ENCODE measurements around the gene LRRC4B.

LRRC4B gene

DNA sequence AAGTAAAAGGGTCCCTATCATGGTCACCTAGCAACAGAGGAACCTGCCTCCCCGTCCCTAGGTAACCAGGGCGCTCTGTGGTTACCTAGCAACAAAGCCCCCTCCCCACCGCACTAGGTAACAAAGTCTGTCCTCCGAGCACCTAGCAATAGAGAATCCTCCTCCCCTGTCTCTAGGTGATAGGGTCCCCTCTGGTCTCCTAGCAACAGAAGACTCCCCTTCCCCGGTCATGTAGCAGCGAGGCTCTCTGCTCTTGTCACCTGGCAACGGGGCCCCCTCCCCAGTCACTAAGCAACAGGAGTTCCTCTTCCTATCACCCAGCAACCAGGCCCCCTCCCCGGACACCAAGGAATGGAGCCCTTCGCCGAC, 57.6 kb downstream of the LRRC4B start:
- DNase-seq (ENCODE audit: low read depth in 2 of 2), result peak in 1 of 2 donors; percentile 17
- TF ChIP-seq, protein P1, sequence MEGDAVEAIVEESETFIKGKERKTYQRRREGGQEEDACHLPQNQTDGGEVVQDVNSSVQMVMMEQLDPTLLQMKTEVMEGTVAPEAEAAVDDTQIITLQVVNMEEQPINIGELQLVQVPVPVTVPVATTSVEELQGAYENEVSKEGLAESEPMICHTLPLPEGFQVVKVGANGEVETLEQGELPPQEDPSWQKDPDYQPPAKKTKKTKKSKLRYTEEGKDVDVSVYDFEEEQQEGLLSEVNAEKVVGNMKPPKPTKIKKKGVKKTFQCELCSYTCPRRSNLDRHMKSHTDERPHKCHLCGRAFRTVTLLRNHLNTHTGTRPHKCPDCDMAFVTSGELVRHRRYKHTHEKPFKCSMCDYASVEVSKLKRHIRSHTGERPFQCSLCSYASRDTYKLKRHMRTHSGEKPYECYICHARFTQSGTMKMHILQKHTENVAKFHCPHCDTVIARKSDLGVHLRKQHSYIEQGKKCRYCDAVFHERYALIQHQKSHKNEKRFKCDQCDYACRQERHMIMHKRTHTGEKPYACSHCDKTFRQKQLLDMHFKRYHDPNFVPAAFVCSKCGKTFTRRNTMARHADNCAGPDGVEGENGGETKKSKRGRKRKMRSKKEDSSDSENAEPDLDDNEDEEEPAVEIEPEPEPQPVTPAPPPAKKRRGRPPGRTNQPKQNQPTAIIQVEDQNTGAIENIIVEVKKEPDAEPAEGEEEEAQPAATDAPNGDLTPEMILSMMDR (IDR thresholded peaks at IDR 0.05; ENCODE audit: low read depth, low read length), result no peak

DNA sequence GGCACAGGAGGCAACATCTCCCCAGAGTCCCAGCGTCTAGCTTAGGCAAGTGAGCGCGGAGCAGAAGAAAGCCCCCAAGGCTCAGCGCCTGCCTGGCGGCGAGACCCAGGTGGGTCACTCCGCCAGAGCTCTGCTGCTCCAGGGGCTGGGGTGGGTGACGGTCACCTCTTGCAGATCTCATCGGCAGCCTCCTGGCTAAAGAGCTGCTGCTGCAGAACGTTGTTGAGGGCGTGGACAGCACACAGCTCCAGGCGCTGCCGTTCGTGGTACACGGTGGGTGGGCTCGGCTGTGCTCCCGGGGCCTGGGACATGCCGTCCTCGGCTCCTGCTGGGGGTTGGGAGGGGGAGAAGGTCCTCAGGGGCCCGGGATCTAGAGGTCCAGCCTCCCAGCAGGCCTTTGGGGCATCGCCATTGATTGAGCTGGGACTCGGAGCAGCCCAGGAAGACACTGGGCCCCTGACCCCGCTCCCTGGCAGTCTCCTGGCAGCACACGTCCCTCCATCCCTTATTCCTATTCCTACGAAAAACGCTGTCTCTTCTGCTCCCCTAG, 58.0 kb downstream of the LRRC4B start:
- peak in 1 of 2 donors; percentile 23 for DNase-seq (ENCODE audit: low read depth in 2 of 2)
- TF ChIP-seq, protein P1 (IDR thresholded peaks at IDR 0.05; ENCODE audit: low read depth, low read length), result no peak
- peak overlapping the region; percentile 79 to 84 for H3K4me3 ChIP-seq (replicated peaks in 1 of 2; ENCODE audit: low read depth in 2 of 2, low read length in 2 of 2)

More for the DNA sequence above, 57.6 kb downstream of the LRRC4B start:
- H3K4me3 ChIP-seq (replicated peaks in 1 of 2; ENCODE audit: low read depth in 2 of 2, low read length in 2 of 2), result peak overlapping the region; percentile 79 to 84

DNA sequence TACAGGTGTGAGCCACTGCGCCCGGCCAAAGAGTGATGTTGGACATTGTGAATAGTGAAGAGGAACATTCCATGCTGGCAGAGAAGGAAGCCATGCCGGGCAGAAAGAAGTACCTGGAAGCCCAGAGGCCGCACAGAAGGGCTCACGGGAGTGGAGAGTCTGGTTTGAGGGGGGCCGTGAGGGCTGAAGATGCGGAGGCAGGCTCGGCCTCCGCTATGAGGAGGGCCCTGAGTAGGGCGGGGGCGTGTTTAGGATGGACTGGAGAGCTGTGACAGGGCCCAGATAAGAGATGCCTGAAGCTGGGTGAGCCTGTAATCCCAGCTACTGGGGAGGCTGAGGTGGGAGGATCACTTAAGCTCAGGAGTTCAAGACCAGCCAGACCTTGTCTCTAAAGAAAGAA, 58.9 kb downstream of the LRRC4B start:
- no peak for DNase-seq (ENCODE audit: low read depth in 2 of 2)
- TF ChIP-seq, protein P1 (IDR thresholded peaks at IDR 0.05; ENCODE audit: low read depth, low read length), result no peak

DNA sequence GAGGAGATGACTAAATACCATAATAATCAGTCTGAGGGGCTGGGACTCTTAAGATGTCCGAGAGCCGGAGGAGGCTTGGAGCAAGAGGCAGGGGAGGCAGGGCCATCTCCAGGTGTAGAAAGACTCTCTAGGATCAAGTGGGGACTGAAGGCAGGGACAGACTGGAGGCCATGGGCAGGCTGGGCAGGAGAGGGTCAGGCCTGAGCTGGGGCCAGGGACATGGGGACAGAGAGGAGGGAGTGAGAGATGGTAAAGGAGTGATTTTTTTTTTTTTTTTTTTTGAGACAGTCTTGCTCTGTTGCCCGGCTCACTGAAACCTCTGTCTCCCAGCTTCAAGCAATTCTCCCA, 59.4 kb downstream of the LRRC4B start:
- TF ChIP-seq, protein P1 (IDR thresholded peaks at IDR 0.05; ENCODE audit: low read depth, low read length), result no peak
- DNase-seq (ENCODE audit: low read depth in 2 of 2), result no peak
- H3K4me3 ChIP-seq (replicated peaks in 1 of 2; ENCODE audit: low read depth in 2 of 2, low read length in 2 of 2), result no peak overlapping the region

More for the DNA sequence above, 58.9 kb downstream of the LRRC4B start:
- H3K4me3 ChIP-seq (replicated peaks in 1 of 2; ENCODE audit: low read depth in 2 of 2, low read length in 2 of 2), result no peak overlapping the region

DNA sequence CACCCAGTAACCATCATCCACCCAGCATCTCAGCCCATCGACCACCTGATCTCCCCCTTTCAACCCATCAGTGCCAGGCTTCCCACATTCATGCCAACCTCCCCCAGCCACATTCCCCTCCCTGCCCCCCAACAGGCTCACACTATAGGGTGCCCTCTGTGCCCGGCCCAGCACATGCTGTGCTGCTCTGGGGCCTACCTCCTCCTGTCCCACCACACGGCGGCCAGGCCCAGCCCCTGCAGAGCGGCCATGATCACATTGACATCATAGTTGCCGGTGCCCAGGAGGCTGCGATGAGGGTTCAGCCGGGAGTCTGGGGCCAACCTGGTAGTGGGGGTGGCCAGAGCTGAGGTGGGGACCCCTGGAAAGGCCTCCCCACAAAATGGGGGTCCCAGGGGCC, 60.9 kb downstream of the LRRC4B start:
- DNase-seq (ENCODE audit: low read depth in 2 of 2), result no peak
- TF ChIP-seq, protein P1 (IDR thresholded peaks at IDR 0.05; ENCODE audit: low read depth, low read length), result no peak

DNA sequence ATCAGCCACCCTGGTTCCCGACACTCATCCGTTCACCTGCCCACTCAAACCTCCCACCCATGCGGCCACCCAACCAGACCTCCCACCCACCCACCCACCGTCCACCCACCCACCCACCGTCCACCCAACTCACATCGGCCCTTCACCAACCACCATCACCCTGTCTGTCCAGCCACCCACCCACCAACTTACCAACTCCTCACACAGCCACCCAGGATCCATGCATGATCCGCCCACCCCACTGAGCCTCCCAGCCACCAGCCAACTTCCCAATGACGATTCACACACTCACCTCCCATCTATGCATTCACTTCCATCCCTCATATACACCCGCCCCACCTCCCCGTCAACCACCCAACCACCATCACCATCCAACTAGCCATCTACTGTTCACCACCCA, 61.5 kb downstream of the LRRC4B start:
- DNase-seq (ENCODE audit: low read depth in 2 of 2), result no peak
- TF ChIP-seq, protein P1 (IDR thresholded peaks at IDR 0.05; ENCODE audit: low read depth, low read length), result no peak
- H3K4me3 ChIP-seq (replicated peaks in 1 of 2; ENCODE audit: low read depth in 2 of 2, low read length in 2 of 2), result no peak overlapping the region

More for the DNA sequence above, 60.9 kb downstream of the LRRC4B start:
- H3K4me3 ChIP-seq (replicated peaks in 1 of 2; ENCODE audit: low read depth in 2 of 2, low read length in 2 of 2), result no peak overlapping the region
